ENCODE measurements around the gene RNF144A. TPM values are rescaled to one million over a fixed set of nuclear protein-coding genes. Genes with fewer than 3 reads are reported as not detected.

Gene RNF144A
- total and polyA plus RNA-seq, 2 of the 13 experiments (the other 11 are each of a cell fraction or from before 2014, with no cell fraction given), result 13.9 to 16.5 TPM

DNA sequence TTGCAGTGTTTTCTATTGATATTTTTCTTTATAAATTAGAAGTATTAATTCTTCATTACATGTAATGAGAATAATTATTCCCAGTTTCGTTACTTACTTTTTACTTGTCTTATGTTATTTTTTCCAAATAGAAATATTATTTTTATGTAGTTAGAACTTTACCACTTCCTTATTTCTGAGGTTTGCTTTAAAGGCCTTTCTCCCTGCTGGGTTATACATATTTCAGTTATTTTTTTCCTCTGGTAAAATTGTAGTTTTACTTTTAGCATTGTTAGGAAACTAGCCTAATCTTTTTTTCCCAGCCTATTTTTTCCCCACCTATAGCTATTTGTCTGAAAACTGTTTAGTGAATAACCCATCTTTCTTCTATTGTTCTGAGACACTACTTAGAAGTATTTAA is 17.1 kb downstream of the RNF144A start:
- DNase-seq (ENCODE audit: low spot score), result no peak
- BruUV-seq (replicated peaks), result no TSS peak
- H3K4me2 ChIP-seq (ENCODE audit: low read depth, low read length), result no peak overlapping the region
- in situ Hi-C loops (cut with HindIII; ENCODE audit: extremely low pct_ligation_motif_present, low pct_unique_long_range_greater_than_20kb) (no loop called here), intact Hi-C loops (cut with micrococcal nuclease; ENCODE audit: unreplicated experiment) (no loop called here)
- no peak overlapping the region for H3K27ac ChIP-seq (ENCODE audit: extremely low read length, insufficient read depth, low read length)
- 71% methylated on average over 1 of the region's 1 CpG for WGBS (ENCODE audit: low lambda C conversion rate)
- POLR2A ChIA-PET, result no interaction called here
- CTCF ChIA-PET (ENCODE audit: low intra/inter-chr PET ratio, low total read pairs), result no interaction called here
- no peak overlapping the region for H2AFZ ChIP-seq (ENCODE audit: low read length)
- no peak for FAIRE-seq
- H3K79me2 ChIP-seq (ENCODE audit: insufficient read depth, low read length), result peaks cover 8% of the 10 kb centered on the region
- peaks cover 27% of the 10 kb centered on the region for H3K4me1 ChIP-seq (ENCODE audit: insufficient read depth, low read length)
- ATAC-seq, result no peak
- H3K9ac ChIP-seq (ENCODE audit: insufficient read depth, low read depth, low read length), result no peak overlapping the region
- no peaks in the 10 kb centered on the region for H3K36me3 ChIP-seq (replicated peaks in 1 of 2; ENCODE audit: control insufficient read depth in 1 of 2, insufficient read depth in 2 of 2, low read length in 2 of 2)
- H4K20me1 ChIP-seq (ENCODE audit: insufficient read depth, low read length), result no peaks in the 10 kb centered on the region; the same call in 1 of the 2 replicates
- H3K4me3 ChIP-seq (replicated peaks in 1 of 3; ENCODE audit: insufficient read depth in 1 of 3, low read depth in 2 of 3, low read length in 3 of 3), result no peak overlapping the region
- no peaks in the 10 kb centered on the region for H3K9me3 ChIP-seq (ENCODE audit: low read length)
- no peaks in the 10 kb centered on the region for H3K27me3 ChIP-seq (ENCODE audit: control insufficient read depth in 1 of 2, insufficient read depth in 2 of 2, low read length in 2 of 2)
- TF ChIP-seq SMAD1 (CRISPR knock-in tag; IDR thresholded peaks at IDR 0.05; ENCODE audit: borderline replicate concordance, low read depth) (no peak), GTF3A (CRISPR knock-in tag; conservative IDR thresholded peaks at IDR 0.05) (no peak), ZNF749 (CRISPR knock-in tag; IDR thresholded peaks at IDR 0.05; ENCODE audit: borderline replicate concordance) (no peak), BCLAF1 (IDR thresholded peaks at IDR 0.05) (no peak), EP300 (IDR thresholded peaks at IDR 0.05; ENCODE audit: low read depth in 2 of 2, low read length in 2 of 2) (no peak), EP300 (CRISPR knock-in tag; IDR thresholded peaks at IDR 0.05; ENCODE audit: borderline replicate concordance) (no peak), KDM3A (CRISPR knock-in tag; IDR thresholded peaks at IDR 0.05; ENCODE audit: low read depth) (no peak), TBX3 (IDR thresholded peaks at IDR 0.05; ENCODE audit: borderline replicate concordance) (no peak), ATM (IDR thresholded peaks at IDR 0.05; ENCODE audit: borderline replicate concordance) (no peak), NONO (IDR thresholded peaks at IDR 0.05) (no peak), NONO (CRISPR knock-in tag; conservative IDR thresholded peaks at IDR 0.05) (no peak), ZNF672 (CRISPR knock-in tag; IDR thresholded peaks at IDR 0.05) (no peak), ATAD3A (CRISPR knock-in tag; IDR thresholded peaks at IDR 0.05) (no peak), ZNF20 (CRISPR knock-in tag; IDR thresholded peaks at IDR 0.05) (no peak), PPARG (CRISPR knock-in tag; conservative IDR thresholded peaks at IDR 0.05) (no peak), ZSCAN29 (CRISPR knock-in tag; conservative IDR thresholded peaks at IDR 0.05) (no peak)
- TF ChIP-seq, protein P1, sequence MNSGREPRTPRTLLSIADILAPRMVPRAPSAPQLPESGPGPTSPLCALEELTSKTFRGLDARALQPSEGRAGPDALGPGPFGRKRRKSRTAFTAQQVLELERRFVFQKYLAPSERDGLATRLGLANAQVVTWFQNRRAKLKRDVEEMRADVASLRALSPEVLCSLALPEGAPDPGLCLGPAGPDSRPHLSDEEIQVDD (CRISPR knock-in tag; IDR thresholded peaks at IDR 0.05; ENCODE audit: borderline replicate concordance), result no peak
- TF ChIP-seq, protein P2, sequence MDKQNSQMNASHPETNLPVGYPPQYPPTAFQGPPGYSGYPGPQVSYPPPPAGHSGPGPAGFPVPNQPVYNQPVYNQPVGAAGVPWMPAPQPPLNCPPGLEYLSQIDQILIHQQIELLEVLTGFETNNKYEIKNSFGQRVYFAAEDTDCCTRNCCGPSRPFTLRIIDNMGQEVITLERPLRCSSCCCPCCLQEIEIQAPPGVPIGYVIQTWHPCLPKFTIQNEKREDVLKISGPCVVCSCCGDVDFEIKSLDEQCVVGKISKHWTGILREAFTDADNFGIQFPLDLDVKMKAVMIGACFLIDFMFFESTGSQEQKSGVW (CRISPR knock-in tag; IDR thresholded peaks at IDR 0.05; ENCODE audit: borderline replicate concordance), result no peak
- TF ChIP-seq, protein P3, sequence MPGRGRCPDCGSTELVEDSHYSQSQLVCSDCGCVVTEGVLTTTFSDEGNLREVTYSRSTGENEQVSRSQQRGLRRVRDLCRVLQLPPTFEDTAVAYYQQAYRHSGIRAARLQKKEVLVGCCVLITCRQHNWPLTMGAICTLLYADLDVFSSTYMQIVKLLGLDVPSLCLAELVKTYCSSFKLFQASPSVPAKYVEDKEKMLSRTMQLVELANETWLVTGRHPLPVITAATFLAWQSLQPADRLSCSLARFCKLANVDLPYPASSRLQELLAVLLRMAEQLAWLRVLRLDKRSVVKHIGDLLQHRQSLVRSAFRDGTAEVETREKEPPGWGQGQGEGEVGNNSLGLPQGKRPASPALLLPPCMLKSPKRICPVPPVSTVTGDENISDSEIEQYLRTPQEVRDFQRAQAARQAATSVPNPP (CRISPR knock-in tag; IDR thresholded peaks at IDR 0.05), result no peak
- TF ChIP-seq, protein P4, sequence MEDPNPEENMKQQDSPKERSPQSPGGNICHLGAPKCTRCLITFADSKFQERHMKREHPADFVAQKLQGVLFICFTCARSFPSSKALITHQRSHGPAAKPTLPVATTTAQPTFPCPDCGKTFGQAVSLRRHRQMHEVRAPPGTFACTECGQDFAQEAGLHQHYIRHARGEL (CRISPR knock-in tag; IDR thresholded peaks at IDR 0.05), result no peak

Measured in HepG2 (cell line).